OCI-LY3 (cell line): ENCODE measurements around the gene ENO3.

Source experiments
- H2AFZ ChIP-seq: fragments of 200-600, 300-600 bp; shearing (Covaris generic); 2 replicates; pipeline ENCODE4 v1.6.0; 2014; ENCODE audit warnings: antibody characterized with exemption, low read depth, low read length
- H3K27ac ChIP-seq: fragments of 200-600, 300-600 bp; sonication (generic); 2 replicates; pipeline ENCODE4 v1.5.1; 2014; ENCODE audit warnings: mild to moderate bottlenecking, low read length, moderate library complexity, mixed read lengths
- H3K27me3 ChIP-seq: fragments of 200-600, 300-600 bp; sonication (generic); 2 replicates; pipeline ENCODE4 v1.6.1; 2014; ENCODE audit warnings: low read depth, low read length, mixed read lengths
- H3K36me3 ChIP-seq: fragments of 200-600, 300-600 bp; sonication (generic); replicated peaks from 2 replicates; pipeline ENCODE3; 2014; ENCODE audit warnings: low read depth, low read length, mixed read lengths
- H3K4me1 ChIP-seq: fragments of 300-600, 200-600 bp; sonication (generic); 2 replicates; pipeline ENCODE4 v1.6.1; 2014; ENCODE audit warnings: low read length, mixed read lengths
- H3K4me2 ChIP-seq: fragments of 200-600, 300-600 bp; sonication (generic); 2 replicates; pipeline ENCODE4 v1.6.1; 2014; ENCODE audit warnings: low read length, mixed read lengths
- H3K4me3 ChIP-seq: fragments of 300-600, 200-600 bp; sonication (generic); 2 replicates; pipeline ENCODE4 v1.5.1; 2014; ENCODE audit warnings: antibody characterized with exemption, mild to moderate bottlenecking, low read length, moderate library complexity
- H3K79me2 ChIP-seq: fragments of 300-600, 200-600 bp; shearing (Covaris generic); 2 replicates; pipeline ENCODE4 v1.6.1; 2014; ENCODE audit warnings: mild to moderate bottlenecking, low read length, mixed read lengths
- H3K9ac ChIP-seq: fragments of 300-600, 200-600 bp; shearing (Covaris generic); 2 replicates; pipeline ENCODE4 v1.6.0; 2014; ENCODE audit warnings: mild to moderate bottlenecking, low read length, moderate library complexity
- H3K9me3 ChIP-seq: fragments of 200-600, 300-600 bp; shearing (Covaris generic); 2 replicates; pipeline ENCODE4 v1.6.1; 2014; ENCODE audit warnings: low read length, mixed read lengths; ENCODE audit not compliant: insufficient read depth
- H4K20me1 ChIP-seq: fragments of 200-600, 300-600 bp; sonication (generic); 2 replicates; pipeline ENCODE4 v1.6.1; 2016; ENCODE audit warnings: low read length, mixed read lengths; ENCODE audit not compliant: insufficient read depth
- TF ChIP-seq, protein P1 (sequence below): fragments of 200-600, 300-600 bp; sonication (generic); IDR thresholded peaks from 2 replicates; pipeline ENCODE4 v1.5.1; 2014; ENCODE audit warnings: antibody characterized with exemption, low read length, low read depth

Gene ENO3

DNA sequence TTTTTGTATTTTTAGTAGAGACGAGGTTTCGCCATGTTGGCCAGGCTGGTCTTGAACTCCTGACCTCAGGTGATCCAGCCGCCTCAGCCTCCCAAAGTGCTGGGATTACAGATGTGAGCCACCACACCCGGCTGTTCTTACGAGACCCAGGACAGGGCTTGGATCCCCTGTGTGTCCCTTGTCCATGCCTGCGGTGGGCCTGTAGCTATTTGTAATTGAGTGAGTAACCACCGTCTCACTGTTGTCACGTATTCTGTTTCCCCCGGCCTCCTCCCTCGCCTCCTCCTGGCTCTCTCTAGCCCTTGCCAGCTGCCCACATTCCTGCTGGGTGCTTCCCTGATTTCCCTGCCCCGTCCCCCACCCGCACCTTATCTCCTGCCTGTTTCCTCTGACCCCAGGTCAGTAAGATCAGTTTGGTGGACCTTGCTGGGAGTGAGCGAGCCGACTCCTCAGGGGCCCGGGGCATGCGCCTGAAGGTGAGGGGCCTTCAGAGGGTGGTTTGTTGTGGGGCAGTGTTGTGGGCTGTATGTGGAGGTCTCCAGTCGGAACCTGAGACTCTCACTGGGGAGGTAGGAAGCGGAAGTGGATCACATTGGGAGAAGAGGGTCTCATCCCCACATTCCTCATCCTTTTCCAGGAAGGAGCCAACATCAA is 52.4 kb downstream of the ENO3 start:
- no peaks in the 10 kb centered on the region for H4K20me1 ChIP-seq
- TF ChIP-seq, protein P1, sequence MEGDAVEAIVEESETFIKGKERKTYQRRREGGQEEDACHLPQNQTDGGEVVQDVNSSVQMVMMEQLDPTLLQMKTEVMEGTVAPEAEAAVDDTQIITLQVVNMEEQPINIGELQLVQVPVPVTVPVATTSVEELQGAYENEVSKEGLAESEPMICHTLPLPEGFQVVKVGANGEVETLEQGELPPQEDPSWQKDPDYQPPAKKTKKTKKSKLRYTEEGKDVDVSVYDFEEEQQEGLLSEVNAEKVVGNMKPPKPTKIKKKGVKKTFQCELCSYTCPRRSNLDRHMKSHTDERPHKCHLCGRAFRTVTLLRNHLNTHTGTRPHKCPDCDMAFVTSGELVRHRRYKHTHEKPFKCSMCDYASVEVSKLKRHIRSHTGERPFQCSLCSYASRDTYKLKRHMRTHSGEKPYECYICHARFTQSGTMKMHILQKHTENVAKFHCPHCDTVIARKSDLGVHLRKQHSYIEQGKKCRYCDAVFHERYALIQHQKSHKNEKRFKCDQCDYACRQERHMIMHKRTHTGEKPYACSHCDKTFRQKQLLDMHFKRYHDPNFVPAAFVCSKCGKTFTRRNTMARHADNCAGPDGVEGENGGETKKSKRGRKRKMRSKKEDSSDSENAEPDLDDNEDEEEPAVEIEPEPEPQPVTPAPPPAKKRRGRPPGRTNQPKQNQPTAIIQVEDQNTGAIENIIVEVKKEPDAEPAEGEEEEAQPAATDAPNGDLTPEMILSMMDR, result no peak
- H2AFZ ChIP-seq, result no peak overlapping the region
- H3K9me3 ChIP-seq, result no peaks in the 10 kb centered on the region
- H3K4me3 ChIP-seq, result no peak overlapping the region
- no peak overlapping the region for H3K9ac ChIP-seq
- H3K27ac ChIP-seq, result no peak overlapping the region
- H3K4me2 ChIP-seq, result no peak overlapping the region
- peaks cover 8% of the 10 kb centered on the region for H3K4me1 ChIP-seq
- H3K79me2 ChIP-seq, result peaks cover 19% of the 10 kb centered on the region
- no peaks in the 10 kb centered on the region for H3K27me3 ChIP-seq
- peaks cover 47% of the 10 kb centered on the region for H3K36me3 ChIP-seq
